Testis (tissue), 3 donors: ENCODE data around the gene CDH22. TPM values are rescaled to one million over a fixed set of nuclear protein-coding genes. Genes with fewer than 3 reads are reported as not detected.

Experiments
- DNase-seq: peaks from one replicate; pipeline ENCODE4 v3.0.0-alpha.2; 2019
- H3K27ac ChIP-seq, 2 donors: fragments of 200-600 bp; sonication (generic); one replicate each; pipeline ENCODE4 v1.5.1; 2019
- H3K27me3 ChIP-seq: fragments of 200-600 bp; sonication (generic); one replicate; pipeline ENCODE4 v1.5.1; 2019
- H3K36me3 ChIP-seq: fragments of 200-600 bp; sonication (generic); one replicate; pipeline ENCODE4 v1.5.1; 2017; ENCODE audit warnings: low read depth; ENCODE audit errors: missing control alignments
- H3K4me1 ChIP-seq: fragments of 200-600 bp; sonication (generic); one replicate; pipeline ENCODE4 v1.5.1; 2019
- H3K4me3 ChIP-seq, 2 donors: fragments of 200-600 bp; sonication (generic); one replicate each; pipeline ENCODE4 v1.5.1; 2017 to 2019
- H3K9me3 ChIP-seq: fragments of 200-600 bp; sonication (generic); one replicate; pipeline ENCODE4 v1.5.1; 2017
- CTCF ChIP-seq, 3 experiments: fragments of 450-650 bp in 2 of 3; fragments of 200-600 bp in 1 of 3; sonication (generic) in 1 of 3; IDR thresholded peaks; one replicate each; pipeline ENCODE4 v1.5.1; 2016 to 2019; ENCODE audit warnings: antibody characterized with exemption in 3 of 3, mild to moderate bottlenecking in 2 of 3, moderate library complexity in 1 of 3
- POLR2A ChIP-seq: fragments of 450-650 bp; IDR thresholded peaks from one replicate; pipeline ENCODE4 v1.6.1; 2017; ENCODE audit warnings: antibody characterized with exemption, mild to moderate bottlenecking, moderate library complexity
- WGBS, 2 donors: methylation state at CpG; one replicate each; pipeline ENCODE4 v1.1.5; 2018; 5-methylcytosine and 5-hydroxymethylcytosine counted together
- intact Hi-C: fragments of 100-400 bp; cut with DNase I; formaldehyde crosslinking; loops from one replicate; pipeline ENCODE4 v1.15.1; 2023; ENCODE audit warnings: low total_unique reads
- polyA plus RNA-seq: library from polyadenylated mRNA; stranded (reverse); fragments of 350-450 nt; fragmentation: Illumina TruSeq; extraction: RNeasy Lipid Tissue Mini Kit (QIAGEN cat#74804); gene quantifications from one replicate; pipeline ENCODE4 v1.2.3, GENCODE V29; 2014; ENCODE audit warnings: low read depth, low replicate concordance; ENCODE audit not compliant: insufficient read depth
- total RNA-seq, 2 donors: library from RNA; depleted of rRNA; stranded (reverse); fragments of >200 nt; gene quantifications; one replicate each; pipeline ENCODE4 v1.2.3, GENCODE V29; 2016

Gene CDH22
- total and polyA plus RNA-seq, 3 donors from 2014 or later: 1.8 to 2.6 (median 2.6) TPM

- Histone ChIP-seq H3K36me3 (no peaks in the 10 kb centered on the region), H3K4me1 (no peaks in the 10 kb centered on the region), H3K9me3 (no peaks in the 10 kb centered on the region), H3K27me3 (no peaks in the 10 kb centered on the region), H3K27ac (no peak overlapping the region), H3K4me3 (no peak overlapping the region)
- WGBS, 2 donors: 65 to 73% methylated on average over 13 of the region's 13 CpGs
- TF ChIP-seq CTCF (IDR thresholded peaks at IDR 0.05) (no peak), POLR2A (no peak)
- DNase-seq: no peak
- intact Hi-C loops: no loop called here
Measured at GRCh38 chr20:46169245-46170171, 138.8 kb downstream of the CDH22 start.

GRCh38 chr20:46168438-46168837 is 139.9 kb downstream of the CDH22 start:
- Histone ChIP-seq H3K27ac (no peak overlapping the region), H3K9me3 (no peaks in the 10 kb centered on the region), H3K4me1 (no peaks in the 10 kb centered on the region), H3K27me3 (no peaks in the 10 kb centered on the region), H3K36me3 (no peaks in the 10 kb centered on the region), H3K4me3 (no peak overlapping the region)
- TF ChIP-seq POLR2A (no peak), CTCF (IDR thresholded peaks at IDR 0.05) (no peak)
- intact Hi-C loops: no loop called here
- no peak for DNase-seq
- 66 to 70% methylated on average over 8 of the region's 8 CpGs for WGBS, 2 donors

GRCh38 chr20:46167080-46167479 is 141.2 kb downstream of the CDH22 start:
- intact Hi-C loops: no loop called here
- Histone ChIP-seq H3K4me1 (no peaks in the 10 kb centered on the region), H3K36me3 (no peaks in the 10 kb centered on the region), H3K4me3 (no peak overlapping the region), H3K9me3 (no peaks in the 10 kb centered on the region), H3K27me3 (no peaks in the 10 kb centered on the region), H3K27ac (no peak overlapping the region)
- DNase-seq: no peak
- TF ChIP-seq CTCF (IDR thresholded peaks at IDR 0.05): no peak
- no peak for TF ChIP-seq POLR2A

GRCh38 chr20:46164254-46164653 is 144.0 kb downstream of the CDH22 start:
- Histone ChIP-seq H3K4me1 (no peaks in the 10 kb centered on the region), H3K27ac (no peak overlapping the region), H3K27me3 (no peaks in the 10 kb centered on the region), H3K36me3 (no peaks in the 10 kb centered on the region), H3K9me3 (no peaks in the 10 kb centered on the region), H3K4me3 (no peak overlapping the region)
- DNase-seq: no peak
- WGBS, 2 donors: 79 to 83% methylated on average over 7 of the region's 7 CpGs
- TF ChIP-seq CTCF (IDR thresholded peaks at IDR 0.05): no peak
- TF ChIP-seq POLR2A: no peak
- intact Hi-C loops: no loop called here

- H3K4me3 ChIP-seq: no peak overlapping the region
- H3K36me3 ChIP-seq: no peaks in the 10 kb centered on the region
- no peak overlapping the region for H3K27ac ChIP-seq
- TF ChIP-seq CTCF (IDR thresholded peaks at IDR 0.05) (no peak), POLR2A (no peak)
- no peaks in the 10 kb centered on the region for H3K9me3 ChIP-seq
- no peaks in the 10 kb centered on the region for H3K4me1 ChIP-seq
- H3K27me3 ChIP-seq: no peaks in the 10 kb centered on the region
- WGBS, 2 donors: 84 to 93% methylated on average over 1 of the region's 1 CpG
- intact Hi-C loops: no loop called here
- DNase-seq: no peak
Measured at GRCh38 chr20:46161921-46162320, 146.4 kb downstream of the CDH22 start.
